Superior temporal gyrus (tissue), 1 donor: ENCODE measurements around the gene STT3B.
A peak's percentile ranks its signal among the peaks of the same experiment; 100 is the strongest.

Experiments
- DNase-seq: peaks from one replicate; pipeline ENCODE4 v3.0.0-alpha.2; 2016; ENCODE audit errors: extremely low spot score

Gene STT3B

GRCh38 chr3:31516757-31517156, 16.0 kb upstream of the STT3B start:
- no peak for DNase-seq

DNA sequence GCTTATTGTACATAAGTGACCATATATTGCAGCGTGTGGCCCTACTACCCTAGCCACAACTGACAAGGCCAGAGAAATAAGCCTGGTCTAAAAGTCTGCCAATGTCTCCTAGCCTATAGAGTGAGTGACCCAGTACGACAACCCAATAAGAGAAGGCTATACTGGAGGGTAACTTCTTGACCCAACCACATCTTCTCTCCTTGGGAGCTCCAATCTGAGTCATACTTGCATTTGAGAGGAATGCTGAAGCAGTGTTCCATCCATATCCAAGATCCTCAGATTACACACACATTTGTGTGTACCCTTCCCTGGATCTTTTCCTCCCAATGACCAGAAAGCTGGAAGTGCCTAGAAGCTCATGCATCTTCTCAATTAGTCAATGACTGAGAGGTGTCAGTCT, 11.3 kb upstream of the STT3B start:
- no peak for DNase-seq

DNA sequence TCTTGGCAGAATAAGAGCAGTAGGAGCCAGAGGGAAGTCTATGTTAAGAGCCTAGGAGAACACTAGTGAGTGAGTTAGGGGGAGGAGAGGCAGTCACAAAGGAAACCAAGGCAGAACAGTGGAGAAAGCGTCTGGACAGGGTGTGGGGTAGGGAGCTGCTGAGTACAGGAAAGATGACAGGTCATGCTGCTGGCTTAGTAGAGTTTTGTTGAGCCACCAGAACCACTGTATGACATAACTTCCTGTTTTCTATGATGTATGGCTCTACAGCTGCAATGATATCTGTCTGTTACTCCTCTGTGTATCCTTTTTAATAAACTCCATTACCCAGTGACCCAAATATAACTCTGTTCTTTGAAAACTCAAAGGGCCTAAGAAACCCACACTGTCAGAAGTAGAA, 10.6 kb upstream of the STT3B start:
- no peak for DNase-seq

DNA sequence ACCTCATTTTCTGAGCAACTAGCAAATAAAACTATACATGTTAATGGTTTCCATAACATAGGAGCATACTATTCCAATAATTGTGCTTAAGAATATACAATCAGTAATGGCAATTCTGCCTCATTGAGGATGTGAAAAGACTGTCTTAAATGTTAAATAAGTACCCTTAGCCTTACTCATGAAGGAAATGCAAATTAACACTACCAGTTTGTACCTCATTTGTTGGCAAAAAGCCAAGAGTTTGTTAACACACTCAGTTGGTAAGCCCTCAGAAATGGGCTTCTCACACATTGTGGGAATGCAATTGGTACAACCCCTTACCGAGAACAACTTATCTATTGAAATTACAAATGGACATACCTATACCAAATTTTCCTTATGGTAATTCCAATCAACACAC, 9.2 kb upstream of the STT3B start:
- DNase-seq = no peak

DNA sequence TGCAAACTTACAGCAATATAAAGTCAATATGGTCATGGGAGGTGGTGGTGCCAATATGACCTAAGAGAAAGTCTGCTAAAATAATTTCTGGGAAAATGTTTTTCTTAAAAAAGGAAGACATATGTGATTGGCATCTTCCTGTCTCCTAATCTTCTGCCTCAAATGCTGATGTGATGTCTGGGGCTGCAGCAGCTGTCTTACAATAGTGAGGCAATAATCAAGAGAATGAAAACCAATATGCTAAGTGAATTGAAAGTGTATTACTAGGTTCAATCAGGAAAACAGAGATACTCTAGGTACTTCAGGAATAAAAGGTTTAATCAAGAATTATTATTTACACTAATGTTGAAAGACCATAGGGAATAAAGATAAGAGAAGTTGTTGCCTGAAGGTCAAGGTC, 7.2 kb upstream of the STT3B start:
- no peak for DNase-seq

GRCh38 chr3:31529421-31529820, 3.3 kb upstream of the STT3B start:
- DNase-seq = no peak

- DNase-seq = no peak
Observed at GRCh38 chr3:31530039-31530959, 2.4 kb upstream of the STT3B start.

- no peak for DNase-seq
Observed at GRCh38 chr3:31530960-31531335, 1.8 kb upstream of the STT3B start.

DNA sequence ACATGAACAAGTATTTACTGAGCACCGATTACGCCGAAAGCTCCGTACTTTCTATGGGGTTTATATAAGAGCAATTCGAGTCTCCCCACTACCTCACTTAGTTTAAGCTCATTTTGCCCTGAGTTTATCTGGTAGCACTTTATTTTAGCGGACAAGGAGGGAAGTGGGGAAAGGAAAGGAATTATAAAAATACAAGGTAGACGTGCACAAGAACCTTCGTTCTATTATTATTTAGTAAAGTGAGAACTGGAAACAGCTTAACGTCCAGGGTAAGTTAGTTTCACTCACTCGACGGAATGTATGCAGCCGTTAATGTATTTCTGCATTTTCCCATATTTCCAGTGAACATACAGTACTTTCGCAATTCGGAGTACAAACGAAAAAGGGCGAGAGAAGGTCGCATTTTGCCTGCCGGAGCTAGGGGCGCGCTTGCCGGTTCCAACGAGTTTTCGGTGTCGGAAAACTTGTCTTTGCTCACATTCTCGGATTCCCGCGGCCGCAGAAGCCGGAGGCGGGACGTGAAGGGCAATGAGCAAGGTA, 1.2 kb upstream of the STT3B start:
- DNase-seq = no peak

GRCh38 chr3:31531992-31532586, 636 bp upstream of the STT3B start:
- DNase-seq = peak; percentile 99

GRCh38 chr3:31533169-31534064, 692 bp downstream of the STT3B start:
- DNase-seq = no peak

DNA sequence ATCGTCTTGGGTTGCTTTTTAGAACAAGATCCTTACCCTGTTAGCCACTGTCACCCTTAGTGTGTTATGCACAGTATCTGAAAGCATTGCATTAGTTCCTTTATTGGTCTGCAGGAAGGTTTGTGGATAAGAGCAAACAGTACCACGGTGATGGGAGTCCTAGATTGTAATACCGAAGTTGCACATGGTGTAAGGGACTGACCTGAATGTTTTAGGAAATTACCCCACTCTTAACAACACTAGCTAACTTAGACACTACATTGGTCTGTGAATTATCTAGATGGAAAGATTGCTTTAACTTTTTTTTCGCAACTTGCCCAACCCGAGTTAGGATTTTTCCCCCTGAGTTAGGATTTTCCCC, 1.3 kb downstream of the STT3B start:
- peak; percentile 55 for DNase-seq

- no peak for DNase-seq
Observed at GRCh38 chr3:31536497-31536896, 3.8 kb downstream of the STT3B start.

DNA sequence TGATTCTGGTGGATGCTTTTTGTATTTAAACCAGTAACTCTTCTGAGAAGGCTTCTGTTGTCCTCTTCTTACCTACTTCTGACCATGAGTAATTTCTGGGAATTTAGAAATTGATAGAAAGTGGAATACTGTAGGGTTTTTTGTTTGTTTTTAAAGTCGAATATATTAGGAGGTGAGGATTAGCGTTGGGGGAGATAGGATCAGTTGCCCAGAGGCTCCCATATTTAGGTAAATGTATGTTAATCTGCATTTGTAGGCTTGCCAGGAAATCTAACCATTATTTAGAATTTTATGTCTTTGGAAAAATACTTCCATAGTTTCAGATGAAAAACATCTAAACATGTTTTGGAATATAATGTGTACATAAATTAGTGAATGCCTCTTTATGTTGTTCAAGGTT, 6.1 kb downstream of the STT3B start:
- DNase-seq = no peak

GRCh38 chr3:31539275-31539674, 6.5 kb downstream of the STT3B start:
- DNase-seq = no peak

GRCh38 chr3:31541089-31541488, 8.4 kb downstream of the STT3B start:
- DNase-seq = no peak

- no peak for DNase-seq
Observed at GRCh38 chr3:31542246-31542645, 9.5 kb downstream of the STT3B start.

GRCh38 chr3:31543375-31543774, 10.7 kb downstream of the STT3B start:
- DNase-seq = no peak

DNA sequence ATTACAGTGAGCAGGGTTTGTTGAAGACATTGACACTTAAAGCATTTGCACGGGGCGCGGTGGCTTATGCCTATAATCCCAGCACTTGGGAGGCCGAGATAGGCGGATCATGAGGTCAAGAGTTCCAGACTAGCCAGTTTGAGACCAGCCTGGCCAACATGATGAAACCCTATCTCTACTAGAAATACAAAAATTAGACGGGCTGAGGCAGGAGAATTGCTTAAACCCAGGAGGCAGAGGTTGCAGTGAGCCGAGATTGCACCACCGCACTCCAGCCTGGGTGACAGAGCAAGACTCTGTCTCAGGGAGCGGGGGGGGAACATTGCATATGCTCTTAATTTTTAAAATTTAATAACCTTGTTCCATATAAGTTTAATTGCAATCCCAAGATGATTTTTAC, 11.9 kb downstream of the STT3B start:
- no peak for DNase-seq

GRCh38 chr3:31546162-31546561, 13.4 kb downstream of the STT3B start:
- DNase-seq = no peak

GRCh38 chr3:31546725-31547124, 14.0 kb downstream of the STT3B start:
- DNase-seq = no peak
